Stimulated activated CD4-positive, alpha-beta T cell treated with anti-CD3 and anti-CD28 coated beads, Interleukin-1b, Interleukin-23, amount 100 ng/mL, for 1 hour (primary cell): ENCODE results near the gene CSTB.

Experiments used
- DNase-seq, 2 donors: peaks; one replicate each; pipeline ENCODE4 v3.0.0-alpha.2; 2020; ENCODE audit warnings: low read depth in 2 of 2

CSTB gene

GRCh38 chr21:43810505-43811261, 34.6 kb upstream of the CSTB start:
- peak; percentile 78 to 91 for DNase-seq

DNA sequence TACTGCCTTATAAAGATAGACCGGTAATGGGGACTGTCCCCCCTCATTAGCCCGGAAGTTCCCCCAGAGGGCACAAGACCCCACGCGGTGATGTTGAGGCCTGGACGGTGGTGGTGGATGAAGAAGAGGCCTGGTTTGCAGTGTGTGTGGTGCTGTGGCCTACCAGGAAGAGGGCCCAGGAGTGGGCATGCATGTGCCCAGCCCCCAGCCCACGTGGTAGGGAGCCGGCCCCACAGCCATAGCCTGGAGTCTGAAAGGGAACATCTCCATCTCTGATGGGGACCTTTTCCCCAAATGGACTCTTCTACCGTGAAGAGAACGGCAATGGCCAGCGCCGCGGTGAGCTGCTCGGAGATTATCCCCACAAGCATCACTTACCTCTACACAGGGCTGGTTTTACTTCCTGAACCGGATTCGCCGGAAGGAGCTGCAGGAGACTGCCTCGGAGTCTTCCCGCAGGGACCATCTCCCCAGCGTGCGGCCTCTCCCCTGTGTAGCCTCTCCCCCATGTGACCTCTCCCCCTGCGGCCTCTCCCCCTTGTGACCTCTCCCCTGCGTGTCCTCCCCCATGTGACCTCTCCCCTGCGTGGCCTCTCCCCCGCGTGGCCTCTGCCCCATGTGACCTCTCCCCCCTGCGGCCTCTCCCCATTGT, 33.9 kb upstream of the CSTB start:
- no peak for DNase-seq

DNA sequence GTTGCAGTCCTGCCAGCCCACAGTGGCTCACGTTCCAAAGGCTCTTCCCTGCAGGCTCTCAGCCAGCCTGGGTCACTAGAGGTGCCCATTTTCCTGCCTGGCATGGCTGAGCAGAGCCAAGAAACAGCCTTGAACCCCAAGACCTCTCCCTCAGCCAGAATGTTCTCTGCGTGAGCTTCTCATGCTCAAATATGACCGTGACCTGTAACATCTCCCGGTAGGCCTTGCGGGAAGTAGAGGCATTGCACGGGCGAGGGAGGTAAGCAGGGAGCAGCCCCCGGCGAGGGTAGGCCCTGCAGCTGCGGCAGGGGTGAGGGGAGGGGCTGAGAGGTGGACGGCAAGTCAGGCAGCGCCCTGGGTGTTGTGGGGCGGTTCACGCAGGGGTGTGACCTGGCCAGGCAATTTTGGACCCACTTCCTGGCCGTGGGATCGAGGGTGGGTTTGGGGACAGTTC, 33.3 kb upstream of the CSTB start:
- no peak for DNase-seq

GRCh38 chr21:43808832-43809251, 32.7 kb upstream of the CSTB start:
- no peak for DNase-seq

- no peak for DNase-seq
Observed at GRCh38 chr21:43808367-43808766, 32.3 kb upstream of the CSTB start.

GRCh38 chr21:43806017-43806710, 30.1 kb upstream of the CSTB start:
- no peak for DNase-seq

DNA sequence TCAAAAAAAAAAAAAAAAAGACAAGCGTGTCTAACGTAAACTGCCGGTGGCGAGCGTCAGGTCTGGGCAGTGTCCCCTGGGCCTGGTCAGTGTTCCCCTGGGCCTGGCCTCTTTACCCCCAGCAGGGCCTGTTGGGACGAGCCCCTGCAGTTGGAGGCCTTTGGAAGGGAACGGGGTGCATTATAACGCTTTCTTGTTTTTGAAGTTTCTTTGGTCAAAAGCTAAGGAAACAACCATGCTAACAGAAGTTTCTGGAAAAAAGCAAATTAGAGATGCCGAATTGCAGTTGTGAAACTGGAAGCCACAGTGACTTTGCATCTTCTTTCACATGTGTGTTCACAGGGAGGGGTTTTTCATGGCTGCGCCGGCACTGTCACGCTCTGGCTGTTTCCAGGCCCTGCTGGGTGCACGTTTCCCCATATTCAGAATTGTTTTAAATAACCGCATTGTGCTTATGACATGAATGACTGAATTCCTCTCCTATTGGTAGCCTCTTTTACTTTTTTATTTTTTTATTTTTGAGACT, 29.2 kb upstream of the CSTB start:
- DNase-seq: no peak

DNA sequence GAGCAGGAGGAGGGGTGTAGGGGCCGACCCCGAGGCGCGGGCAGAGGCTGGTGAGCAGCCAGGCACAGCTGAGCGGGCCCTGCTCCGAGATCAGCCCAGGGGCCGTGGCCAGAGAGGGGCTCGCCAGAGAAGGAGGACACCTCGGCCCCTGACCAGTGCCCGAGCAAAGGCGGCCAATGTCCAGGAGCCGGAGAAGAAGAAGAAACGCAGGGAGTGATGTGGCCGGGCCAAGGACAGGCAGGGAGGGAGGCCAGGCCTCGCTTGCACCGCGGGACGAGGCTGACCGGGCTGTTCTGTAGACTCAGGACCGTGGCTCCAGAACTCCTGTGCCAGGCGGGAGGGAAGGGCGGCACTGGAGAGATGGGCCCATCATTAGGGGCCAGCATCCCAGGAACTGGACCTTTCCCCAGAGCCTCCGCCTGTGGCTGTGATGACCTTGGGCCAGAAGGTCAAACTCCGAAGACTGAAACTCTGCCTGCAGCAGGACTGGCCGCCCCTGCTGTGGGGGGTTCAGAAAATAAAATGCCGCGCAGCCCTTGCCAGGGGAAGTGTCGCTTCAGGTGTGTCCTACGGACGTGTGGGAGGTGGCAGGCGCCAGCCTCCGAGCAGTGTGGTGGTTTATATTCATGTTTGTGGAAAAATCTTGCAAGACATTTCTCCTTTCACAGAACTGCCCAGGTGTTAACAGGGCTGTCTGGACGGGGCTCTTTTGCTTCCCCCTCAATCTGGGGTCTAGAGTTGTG, 27.6 kb upstream of the CSTB start:
- DNase-seq: no peak

- DNase-seq: no peak
Observed at GRCh38 chr21:43802713-43803313, 26.7 kb upstream of the CSTB start.

GRCh38 chr21:43801006-43801783, 25.1 kb upstream of the CSTB start:
- no peak for DNase-seq

- no peak for DNase-seq
Observed at GRCh38 chr21:43800566-43800965, 24.5 kb upstream of the CSTB start.

GRCh38 chr21:43800124-43800523, 24.0 kb upstream of the CSTB start:
- no peak for DNase-seq

- no peak for DNase-seq
Observed at GRCh38 chr21:43799301-43799840, 23.3 kb upstream of the CSTB start.

- DNase-seq: no peak
Observed at GRCh38 chr21:43797925-43798715, 22.0 kb upstream of the CSTB start.

- DNase-seq: no peak
Observed at GRCh38 chr21:43797415-43797814, 21.3 kb upstream of the CSTB start.

- no peak for DNase-seq
Observed at GRCh38 chr21:43794857-43795256, 18.7 kb upstream of the CSTB start.

GRCh38 chr21:43794311-43794710, 18.2 kb upstream of the CSTB start:
- no peak for DNase-seq

DNA sequence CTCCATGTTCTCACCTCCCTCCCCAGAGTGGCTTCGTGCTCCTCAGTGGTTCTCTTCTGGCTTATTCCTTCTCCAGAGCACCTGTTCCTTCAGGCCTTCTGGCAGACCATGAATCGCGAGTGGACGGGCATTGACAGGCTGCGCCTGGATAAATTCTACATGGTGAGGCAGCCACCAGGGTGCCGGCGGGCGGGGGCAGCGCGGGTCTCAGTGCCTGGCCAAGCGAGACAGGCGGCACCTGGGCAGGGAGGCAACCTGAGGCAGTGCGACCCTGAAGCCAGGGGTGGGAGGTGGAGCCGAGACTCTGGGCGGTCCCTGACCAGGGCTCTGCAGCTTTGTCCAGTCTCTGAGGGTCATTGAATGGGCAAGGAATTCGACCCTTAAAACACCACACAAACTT, 17.1 kb upstream of the CSTB start:
- DNase-seq: no peak

DNA sequence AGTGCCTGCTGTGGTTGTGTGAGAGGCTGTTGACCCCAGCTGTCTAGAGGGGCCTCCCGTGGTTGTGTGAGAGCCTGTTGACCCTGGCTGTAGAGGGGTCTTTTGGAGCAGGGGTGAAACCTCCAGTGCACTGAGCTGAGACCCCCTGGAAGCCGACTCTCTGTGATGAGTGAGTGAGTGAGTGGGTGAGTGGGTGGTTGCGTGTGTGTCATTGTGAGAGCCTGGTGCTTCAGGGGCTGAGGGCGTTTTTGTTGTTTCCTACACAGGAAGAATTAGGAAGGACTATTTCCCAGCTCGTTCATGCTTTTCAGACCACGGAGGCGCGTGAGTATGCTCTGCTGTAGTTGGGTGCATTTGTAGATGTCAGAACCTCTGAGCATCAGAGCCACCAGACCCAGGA, 16.3 kb upstream of the CSTB start:
- DNase-seq: no peak
